ENCODE measurements around the gene SLCO6A1.
A peak's percentile ranks its signal among the peaks of the same experiment; 100 is the strongest.

The SLCO6A1 gene

DNA sequence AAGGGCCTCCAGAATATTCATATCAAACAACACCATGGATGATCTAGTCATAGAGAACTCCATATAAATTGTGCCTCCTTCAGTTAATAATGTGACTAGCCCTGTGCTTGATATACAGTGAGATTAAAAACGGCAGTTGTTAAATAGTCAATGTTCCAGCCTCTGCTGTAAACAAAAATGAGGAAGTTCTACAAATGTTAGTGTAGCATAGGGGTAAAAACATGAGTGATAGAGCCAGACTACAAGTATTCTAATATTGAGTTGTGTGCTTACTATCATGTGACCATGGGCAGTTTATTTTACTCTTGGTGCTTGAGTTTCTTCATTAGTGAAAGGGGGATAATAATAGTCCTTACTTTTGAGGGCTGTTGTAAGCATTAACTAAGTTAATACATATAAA, 43.3 kb upstream of the SLCO6A1 start:
- Histone ChIP-seq H3K4me1 (ENCODE audit: control insufficient read depth, insufficient read depth, low read depth, low read length) (peaks cover 6% of the 10 kb centered on the region), H3K9me3 (ENCODE audit: control insufficient read depth, low read length) (peaks cover 7% of the 10 kb centered on the region), H3K9ac (ENCODE audit: low read length) (no peak overlapping the region), H3K4ac (ENCODE audit: low read depth in 1 of 2, low read length in 2 of 2) (no peak overlapping the region), H3K27me3 (ENCODE audit: control insufficient read depth in 1 of 2, insufficient read depth in 1 of 2, low read length in 2 of 2) (no peaks in the 10 kb centered on the region), H2AFZ (ENCODE audit: low read depth, low read length) (no peak overlapping the region), H3K27ac (ENCODE audit: low read length, poor library complexity, severe bottlenecking) (no peak overlapping the region), H3K14ac (ENCODE audit: low read length in 2 of 2) (no peak overlapping the region), H4K91ac (ENCODE audit: low read length) (no peak overlapping the region), H2BK120ac (ENCODE audit: low read depth, low read length) (no peak overlapping the region), H3K18ac (ENCODE audit: low read depth in 1 of 2, low read length in 2 of 2) (no peak overlapping the region), H2BK5ac (ENCODE audit: low read depth, low read length, poor library complexity, severe bottlenecking) (no peak overlapping the region), H2BK15ac (ENCODE audit: low read depth, poor library complexity, severe bottlenecking) (no peak overlapping the region), H3K79me1 (replicated peaks; ENCODE audit: low read length, poor library complexity, severe bottlenecking) (no peaks in the 10 kb centered on the region), H3K36me3 (ENCODE audit: control insufficient read depth in 1 of 2, insufficient read depth in 2 of 2, low read depth in 1 of 2, low read length in 2 of 2) (no peaks in the 10 kb centered on the region), H3K23ac (ENCODE audit: low read length in 2 of 2) (no peak overlapping the region), H4K8ac (ENCODE audit: low read length) (no peak overlapping the region), H3K4me2 (ENCODE audit: low read length, poor library complexity, severe bottlenecking) (no peak overlapping the region), H3K4me3 (ENCODE audit: insufficient read depth in 1 of 2, low read depth in 1 of 2, low read length in 2 of 2) (no peak overlapping the region), H2BK12ac (ENCODE audit: low read length in 2 of 2) (no peak overlapping the region), H2AK5ac (ENCODE audit: low read length, severe bottlenecking) (no peak overlapping the region)
- DNase-seq: no peak
- WGBS: 86% methylated on average over 1 of the region's 1 CpG

DNA sequence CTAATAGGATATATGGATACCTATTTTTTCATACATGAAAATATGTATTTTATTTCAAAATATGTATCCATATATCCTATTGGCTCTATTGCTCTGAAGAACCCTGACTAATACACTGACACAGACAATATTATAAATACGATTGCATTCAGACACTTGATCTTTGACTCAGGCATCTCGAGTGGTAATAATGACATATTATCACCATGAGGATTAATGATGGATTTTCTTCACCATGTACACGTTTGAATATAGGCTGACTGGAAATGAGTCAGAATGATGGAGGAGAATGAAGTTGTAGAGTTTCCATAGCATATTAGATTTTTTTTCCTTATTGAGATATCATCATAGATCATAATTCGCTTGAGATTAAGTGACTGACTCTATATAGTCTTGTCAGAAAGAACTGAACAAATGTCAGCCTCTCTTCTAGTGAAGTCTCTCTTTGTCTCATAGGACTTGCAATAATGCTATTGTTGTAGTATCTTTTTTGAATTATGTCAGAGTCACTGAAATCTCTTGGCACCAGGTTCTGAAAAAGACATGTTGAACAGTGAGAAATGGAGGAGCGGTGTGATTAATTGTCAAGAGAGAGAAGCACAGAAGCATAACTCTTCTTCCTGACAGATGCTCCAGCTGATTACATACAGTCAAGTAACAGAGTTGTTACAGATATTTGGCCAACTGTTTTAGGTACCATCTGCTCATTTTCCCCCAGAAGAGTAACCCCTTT, 41.4 kb upstream of the SLCO6A1 start:
- no peak overlapping the region for H3K4ac ChIP-seq (ENCODE audit: low read depth in 1 of 2, low read length in 2 of 2)
- no peak overlapping the region for H4K8ac ChIP-seq (ENCODE audit: low read length)
- H4K91ac ChIP-seq (ENCODE audit: low read length): no peak overlapping the region
- no peak overlapping the region for H2BK15ac ChIP-seq (ENCODE audit: low read depth, poor library complexity, severe bottlenecking)
- no peak overlapping the region for H3K4me2 ChIP-seq (ENCODE audit: low read length, poor library complexity, severe bottlenecking)
- H3K4me3 ChIP-seq (ENCODE audit: insufficient read depth in 1 of 2, low read depth in 1 of 2, low read length in 2 of 2): no peak overlapping the region
- no peaks in the 10 kb centered on the region for H3K79me1 ChIP-seq (replicated peaks; ENCODE audit: low read length, poor library complexity, severe bottlenecking)
- H3K14ac ChIP-seq (ENCODE audit: low read length in 2 of 2): no peak overlapping the region
- H2AFZ ChIP-seq (ENCODE audit: low read depth, low read length): no peak overlapping the region
- H2BK120ac ChIP-seq (ENCODE audit: low read depth, low read length): no peak overlapping the region
- H3K27ac ChIP-seq (ENCODE audit: low read length, poor library complexity, severe bottlenecking): no peak overlapping the region
- no peak for DNase-seq
- no peak overlapping the region for H3K18ac ChIP-seq (ENCODE audit: low read depth in 1 of 2, low read length in 2 of 2)
- H3K9me3 ChIP-seq (ENCODE audit: control insufficient read depth, low read length): peaks cover 7% of the 10 kb centered on the region
- no peak overlapping the region for H3K23ac ChIP-seq (ENCODE audit: low read length in 2 of 2)
- H3K36me3 ChIP-seq (ENCODE audit: control insufficient read depth in 1 of 2, insufficient read depth in 2 of 2, low read depth in 1 of 2, low read length in 2 of 2): no peaks in the 10 kb centered on the region
- H2AK5ac ChIP-seq (ENCODE audit: low read length, severe bottlenecking): no peak overlapping the region
- H3K4me1 ChIP-seq (ENCODE audit: control insufficient read depth, insufficient read depth, low read depth, low read length): peaks cover 5% of the 10 kb centered on the region
- no peak overlapping the region for H3K9ac ChIP-seq (ENCODE audit: low read length)
- no peak overlapping the region for H2BK5ac ChIP-seq (ENCODE audit: low read depth, low read length, poor library complexity, severe bottlenecking)
- whole genome bisulfite sequencing: 84% methylated on average over 5 of the region's 5 CpGs
- no peak overlapping the region for H2BK12ac ChIP-seq (ENCODE audit: low read length in 2 of 2)
- no peaks in the 10 kb centered on the region for H3K27me3 ChIP-seq (ENCODE audit: control insufficient read depth in 1 of 2, insufficient read depth in 1 of 2, low read length in 2 of 2)

DNA sequence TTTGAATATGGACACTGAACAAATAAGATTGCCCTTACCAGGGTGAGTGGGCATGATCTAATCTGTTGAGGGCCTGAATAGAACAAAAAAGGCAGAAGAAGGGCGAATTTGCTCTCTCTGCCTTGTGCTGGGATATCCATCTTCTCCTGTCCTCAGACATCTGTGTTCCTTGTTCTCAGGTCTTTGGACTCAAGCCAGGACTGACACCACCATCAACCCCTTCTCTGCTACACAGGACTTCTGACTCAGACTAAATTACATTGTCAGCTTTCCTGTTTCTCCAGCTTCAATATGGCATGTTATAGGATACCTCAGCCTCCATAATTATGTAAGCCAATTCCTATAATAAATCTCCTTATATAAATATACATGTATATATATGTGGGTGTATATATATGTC, 40.8 kb upstream of the SLCO6A1 start:
- Histone ChIP-seq H3K23ac (ENCODE audit: low read length in 2 of 2) (no peak overlapping the region), H3K9me3 (ENCODE audit: control insufficient read depth, low read length) (peaks cover 7% of the 10 kb centered on the region)
- DNase-seq: no peak

DNA sequence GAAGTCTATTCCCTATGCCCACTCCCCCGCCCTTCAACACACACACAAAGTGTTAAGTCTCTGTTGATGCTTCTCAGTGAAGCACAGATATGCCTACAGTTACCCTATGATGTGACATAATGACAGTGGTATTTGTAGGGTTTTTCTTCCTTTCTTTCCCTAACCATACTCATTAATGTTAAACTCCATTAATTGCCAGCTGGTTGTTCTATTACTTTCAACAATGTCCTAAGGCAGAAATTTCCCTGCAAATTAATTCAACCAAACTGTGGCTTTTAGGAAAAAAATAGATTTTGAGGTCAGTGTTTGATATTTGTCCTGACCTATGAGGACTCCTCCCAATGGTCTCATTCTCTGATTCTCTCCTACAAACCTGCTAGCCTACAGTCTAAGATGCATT, 38.2 kb upstream of the SLCO6A1 start:
- WGBS: no CpG with 5 or more reads among the region's 1 CpG
- H2BK15ac ChIP-seq (ENCODE audit: low read depth, poor library complexity, severe bottlenecking): no peak overlapping the region
- H2BK12ac ChIP-seq (ENCODE audit: low read length in 2 of 2): no peak overlapping the region

More for the DNA sequence above, 40.8 kb upstream of the SLCO6A1 start:
- Histone ChIP-seq H4K91ac (ENCODE audit: low read length) (no peak overlapping the region), H3K4me2 (ENCODE audit: low read length, poor library complexity, severe bottlenecking) (no peak overlapping the region), H3K36me3 (ENCODE audit: control insufficient read depth in 1 of 2, insufficient read depth in 2 of 2, low read depth in 1 of 2, low read length in 2 of 2) (no peaks in the 10 kb centered on the region), H3K9ac (ENCODE audit: low read length) (no peak overlapping the region), H3K27me3 (ENCODE audit: control insufficient read depth in 1 of 2, insufficient read depth in 1 of 2, low read length in 2 of 2) (no peaks in the 10 kb centered on the region), H2BK12ac (ENCODE audit: low read length in 2 of 2) (no peak overlapping the region), H4K8ac (ENCODE audit: low read length) (no peak overlapping the region), H2AK5ac (ENCODE audit: low read length, severe bottlenecking) (no peak overlapping the region), H3K4me1 (ENCODE audit: control insufficient read depth, insufficient read depth, low read depth, low read length) (peaks cover 3% of the 10 kb centered on the region), H3K27ac (ENCODE audit: low read length, poor library complexity, severe bottlenecking) (no peak overlapping the region), H3K14ac (ENCODE audit: low read length in 2 of 2) (no peak overlapping the region), H2BK120ac (ENCODE audit: low read depth, low read length) (no peak overlapping the region), H2BK5ac (ENCODE audit: low read depth, low read length, poor library complexity, severe bottlenecking) (no peak overlapping the region), H2AFZ (ENCODE audit: low read depth, low read length) (no peak overlapping the region), H2BK15ac (ENCODE audit: low read depth, poor library complexity, severe bottlenecking) (no peak overlapping the region), H3K18ac (ENCODE audit: low read depth in 1 of 2, low read length in 2 of 2) (no peak overlapping the region), H3K4me3 (ENCODE audit: insufficient read depth in 1 of 2, low read depth in 1 of 2, low read length in 2 of 2) (no peak overlapping the region), H3K4ac (ENCODE audit: low read depth in 1 of 2, low read length in 2 of 2) (no peak overlapping the region), H3K79me1 (replicated peaks; ENCODE audit: low read length, poor library complexity, severe bottlenecking) (no peaks in the 10 kb centered on the region)
- WGBS: 92% methylated on average over 1 of the region's 1 CpG

More for the DNA sequence above, 38.2 kb upstream of the SLCO6A1 start:
- Histone ChIP-seq H3K4me3 (ENCODE audit: insufficient read depth in 1 of 2, low read depth in 1 of 2, low read length in 2 of 2) (no peak overlapping the region), H2BK120ac (ENCODE audit: low read depth, low read length) (no peak overlapping the region), H3K18ac (ENCODE audit: low read depth in 1 of 2, low read length in 2 of 2) (no peak overlapping the region), H2AK5ac (ENCODE audit: low read length, severe bottlenecking) (no peak overlapping the region), H3K27ac (ENCODE audit: low read length, poor library complexity, severe bottlenecking) (peak overlapping the region; percentile 58), H3K4me1 (ENCODE audit: control insufficient read depth, insufficient read depth, low read depth, low read length) (peaks cover 3% of the 10 kb centered on the region), H2BK5ac (ENCODE audit: low read depth, low read length, poor library complexity, severe bottlenecking) (no peak overlapping the region), H3K14ac (ENCODE audit: low read length in 2 of 2) (no peak overlapping the region), H3K9me3 (ENCODE audit: control insufficient read depth, low read length) (peaks cover 7% of the 10 kb centered on the region), H3K4me2 (ENCODE audit: low read length, poor library complexity, severe bottlenecking) (no peak overlapping the region), H3K36me3 (ENCODE audit: control insufficient read depth in 1 of 2, insufficient read depth in 2 of 2, low read depth in 1 of 2, low read length in 2 of 2) (no peaks in the 10 kb centered on the region), H4K91ac (ENCODE audit: low read length) (no peak overlapping the region), H3K9ac (ENCODE audit: low read length) (no peak overlapping the region), H3K23ac (ENCODE audit: low read length in 2 of 2) (no peak overlapping the region), H3K79me1 (replicated peaks; ENCODE audit: low read length, poor library complexity, severe bottlenecking) (no peaks in the 10 kb centered on the region), H3K27me3 (ENCODE audit: control insufficient read depth in 1 of 2, insufficient read depth in 1 of 2, low read length in 2 of 2) (no peaks in the 10 kb centered on the region), H3K4ac (ENCODE audit: low read depth in 1 of 2, low read length in 2 of 2) (no peak overlapping the region), H2AFZ (ENCODE audit: low read depth, low read length) (no peak overlapping the region), H4K8ac (ENCODE audit: low read length) (no peak overlapping the region)
- no peak for DNase-seq
